PC-3 (cell line): ENCODE data around the gene PDZD2.

ENCODE experiments used
- CTCF ChIP-seq: fragments of 300-600 bp; sonication (generic); conservative IDR thresholded peaks from 2 replicates; pipeline ENCODE4 v1.5.1; 2017; ENCODE audit warnings: antibody characterized with exemption, low read depth, mild to moderate bottlenecking, low read length
- EZH2 ChIP-seq: fragments of 300-600 bp; sonication (generic); IDR thresholded peaks from one replicate; pipeline ENCODE4 v1.6.1; 2017; ENCODE audit warnings: antibody characterized with exemption, mild to moderate bottlenecking, low read length; ENCODE audit not compliant: unreplicated experiment
- EZH2phosphoT487 ChIP-seq: fragments of 300-600 bp; sonication (generic); IDR thresholded peaks from 2 replicates; pipeline ENCODE4 v1.6.1; 2018; ENCODE audit warnings: mild to moderate bottlenecking, antibody characterized with exemption, low read length, borderline replicate concordance

- TF ChIP-seq CTCF (no peak), EZH2phosphoT487 (no peak), EZH2 (no peak)
Measured at GRCh38 chr5:32129074-32129598, 490.2 kb downstream of the PDZD2 start.
